HG03045 (cell line): ENCODE measurements around the gene NAT8L.
A peak's percentile ranks its signal among the peaks of the same experiment; 100 is the strongest.
"Not testable (repeated sequence)": the region's sequence is repeated elsewhere in the genome, so short reads cannot be mapped to it uniquely, and the experiment has no call there.

ENCODE experiments used
- ATAC-seq: cut with Tn5 transposase; IDR thresholded peaks from one replicate; pipeline ENCODE4 v1.9.1; 2021; ENCODE audit warnings: mild to moderate bottlenecking, moderate library complexity; ENCODE audit not compliant: unreplicated experiment

Gene NAT8L

DNA sequence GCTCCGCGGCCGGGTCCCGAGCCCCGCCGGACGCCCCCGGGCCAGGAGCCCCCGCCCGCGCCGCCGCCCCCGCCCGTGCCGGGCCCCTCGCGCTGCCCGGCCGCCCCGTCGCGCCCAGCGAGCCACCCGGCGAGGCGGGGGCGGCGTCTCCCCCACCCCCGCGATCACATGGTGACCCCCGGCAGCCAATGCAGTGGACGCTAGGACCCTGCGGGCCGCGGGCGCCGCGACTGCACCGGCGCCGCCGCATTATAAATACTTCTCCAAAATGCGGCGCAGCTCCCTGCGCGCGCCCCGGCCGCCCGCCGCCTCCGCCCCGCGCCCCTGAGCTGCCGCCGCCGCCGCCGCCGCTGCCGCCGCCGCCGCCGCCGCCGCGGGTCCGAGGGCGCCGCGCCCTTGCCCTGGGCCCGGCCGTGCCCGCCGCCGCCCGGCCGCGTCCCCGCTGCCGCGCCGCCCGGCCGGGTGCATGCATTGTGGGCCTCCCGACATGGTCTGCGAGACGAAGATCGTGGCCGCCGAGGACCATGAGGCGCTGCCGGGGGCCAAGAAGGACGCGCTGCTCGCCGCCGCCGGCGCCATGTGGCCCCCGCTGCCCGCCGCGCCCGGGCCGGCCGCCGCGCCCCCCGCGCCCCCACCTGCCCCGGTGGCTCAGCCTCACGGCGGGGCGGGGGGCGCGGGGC is at the start of gene NAT8L:
Gene NAT8L (plus strand): TSS at position 282 of the 680 bp plus-strand sequence. CDS start 185 bp downstream, at position 467.
- ATAC-seq, result no peak

GRCh38 chr4:2009651-2010233 is 49.4 kb upstream of the NAT8L start:
- no peak for ATAC-seq

DNA sequence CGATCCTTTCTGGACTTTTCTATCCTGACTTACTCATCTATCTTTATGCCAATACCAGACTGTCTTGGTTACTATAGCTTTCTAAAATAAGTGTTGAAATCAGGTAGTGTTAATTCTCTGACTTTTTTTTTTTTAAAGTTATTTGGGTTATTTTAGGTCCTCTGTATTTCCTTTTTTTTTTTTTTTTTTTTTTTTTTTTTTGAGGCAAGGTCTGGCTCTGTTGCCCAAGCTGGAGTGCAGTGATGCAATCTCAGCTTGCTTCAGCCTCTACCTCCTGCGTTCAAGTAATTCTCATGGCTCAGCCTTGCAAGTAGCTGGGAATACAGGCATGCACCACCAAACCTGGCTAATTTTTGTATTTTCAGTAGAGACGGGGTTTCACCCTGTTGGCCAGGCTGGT is 47.5 kb upstream of the NAT8L start:
- ATAC-seq, result no peak

DNA sequence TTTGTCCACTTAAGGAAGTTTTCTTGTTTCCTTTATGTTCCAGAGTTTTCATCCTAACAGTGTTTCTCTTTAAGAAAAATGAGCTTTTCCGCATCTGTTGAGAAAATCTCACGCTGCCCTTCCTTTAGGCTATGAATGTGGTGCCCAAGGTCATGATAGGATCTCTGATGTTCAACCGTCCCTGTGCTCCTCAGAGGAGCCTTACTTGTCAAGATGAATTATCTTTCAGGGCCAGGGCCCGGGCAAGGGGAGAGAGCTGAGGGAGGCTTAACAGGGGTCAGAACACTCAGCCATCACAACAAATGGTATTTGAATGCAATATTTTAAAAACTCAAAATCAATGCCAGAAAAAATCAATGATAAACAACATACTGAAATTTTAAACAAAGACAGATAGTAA is 44.1 kb upstream of the NAT8L start:
- no peak for ATAC-seq

GRCh38 chr4:2021358-2022018 is 37.6 kb upstream of the NAT8L start:
- ATAC-seq, result not testable (repeated sequence)

GRCh38 chr4:2024683-2025082 is 34.4 kb upstream of the NAT8L start:
- ATAC-seq, result no peak

DNA sequence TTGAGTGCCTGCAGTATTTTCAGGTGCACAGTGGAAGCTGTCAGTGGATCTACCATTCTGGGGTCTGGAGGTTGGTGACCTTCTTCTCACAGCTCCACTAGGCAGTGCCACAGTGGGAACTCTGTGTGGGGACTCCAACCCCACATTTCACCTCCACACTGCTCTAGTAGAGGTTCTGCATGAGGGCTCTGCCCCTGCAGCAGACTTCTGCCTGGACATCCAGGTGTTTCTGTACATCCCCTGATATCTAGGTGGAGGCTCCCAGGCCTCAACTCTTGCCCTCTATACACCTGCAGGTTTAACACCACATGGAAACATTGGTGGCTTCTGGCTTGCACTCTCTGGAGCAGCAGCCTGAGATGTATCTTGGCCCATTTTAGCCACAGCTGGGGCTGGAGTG is 33.3 kb upstream of the NAT8L start:
- ATAC-seq, result no peak

DNA sequence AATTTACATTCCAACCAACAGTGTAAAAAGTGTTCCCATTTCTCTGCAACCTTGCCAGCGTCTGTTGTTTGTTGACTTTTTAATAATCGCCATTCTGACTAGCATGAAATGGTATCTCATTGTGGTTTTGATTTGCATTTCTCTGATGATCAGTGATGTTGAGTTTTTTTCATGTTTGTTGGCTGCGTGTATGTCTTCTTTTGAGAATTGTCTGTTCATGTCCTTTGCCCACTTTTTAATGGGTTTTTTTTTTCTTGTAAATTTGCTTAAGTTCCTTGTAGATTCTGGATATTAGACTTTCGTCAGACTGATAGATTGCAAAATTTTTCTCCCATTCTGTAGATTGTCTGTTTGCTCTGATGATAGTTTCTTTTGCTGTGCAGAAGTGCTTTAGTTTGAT is 32.0 kb upstream of the NAT8L start:
- ATAC-seq, result not testable (repeated sequence)

GRCh38 chr4:2031161-2031560 is 28.0 kb upstream of the NAT8L start:
- ATAC-seq, result not testable (repeated sequence)

DNA sequence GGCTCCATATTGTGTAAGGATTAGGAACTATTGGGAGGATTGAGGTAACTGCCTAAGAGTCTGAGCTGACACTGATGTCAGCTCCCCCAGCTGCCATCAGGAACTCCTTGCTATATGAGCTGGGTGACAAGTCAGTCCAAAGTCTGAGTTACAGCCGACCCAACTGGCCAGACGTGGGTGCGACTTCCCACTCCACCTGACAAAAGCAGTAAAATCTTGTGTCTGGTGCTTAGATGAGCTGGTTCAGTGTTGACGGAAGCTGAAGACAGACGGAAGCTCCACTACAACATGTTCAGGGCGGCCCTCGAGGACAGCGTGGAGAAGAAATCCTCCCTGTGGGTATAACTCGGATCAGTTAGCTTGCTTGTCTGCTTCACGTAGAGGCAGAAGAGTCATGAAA is 22.8 kb upstream of the NAT8L start:
- no peak for ATAC-seq

- no peak for ATAC-seq
Measured at GRCh38 chr4:2036866-2037265, 22.3 kb upstream of the NAT8L start.

GRCh38 chr4:2040391-2041238 is 18.5 kb upstream of the NAT8L start:
- ATAC-seq, result no peak

GRCh38 chr4:2041239-2042130 is 17.6 kb upstream of the NAT8L start:
- peak; percentile 53 for ATAC-seq

- peak; percentile 15 for ATAC-seq
Measured at GRCh38 chr4:2042204-2042946, 16.8 kb upstream of the NAT8L start.

DNA sequence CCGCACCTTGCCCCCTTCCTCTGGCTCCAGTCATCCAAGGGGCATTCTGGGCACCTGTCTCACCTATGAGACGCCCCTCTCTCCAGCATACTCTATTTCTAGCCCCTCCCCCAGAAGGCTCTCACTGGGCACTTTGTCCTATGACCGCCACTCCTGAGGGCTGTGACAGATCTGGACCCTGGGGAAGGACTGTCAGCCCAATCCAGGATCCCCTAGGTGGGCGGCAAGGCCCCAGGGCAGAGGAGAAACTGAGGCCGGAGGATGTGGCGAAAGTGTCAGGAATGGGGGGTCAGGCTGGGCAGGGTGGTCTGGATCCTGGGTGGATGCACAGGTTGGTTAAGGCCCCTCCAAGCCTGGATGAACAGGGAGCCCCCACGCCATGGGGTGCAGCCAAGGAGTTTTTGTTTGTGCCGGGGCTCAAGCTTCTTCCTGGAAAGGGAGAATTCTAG is 16.2 kb upstream of the NAT8L start:
- no peak for ATAC-seq

- ATAC-seq, result no peak
Measured at GRCh38 chr4:2043396-2044118, 15.6 kb upstream of the NAT8L start.

GRCh38 chr4:2044119-2044485 is 15.0 kb upstream of the NAT8L start:
- ATAC-seq, result no peak

DNA sequence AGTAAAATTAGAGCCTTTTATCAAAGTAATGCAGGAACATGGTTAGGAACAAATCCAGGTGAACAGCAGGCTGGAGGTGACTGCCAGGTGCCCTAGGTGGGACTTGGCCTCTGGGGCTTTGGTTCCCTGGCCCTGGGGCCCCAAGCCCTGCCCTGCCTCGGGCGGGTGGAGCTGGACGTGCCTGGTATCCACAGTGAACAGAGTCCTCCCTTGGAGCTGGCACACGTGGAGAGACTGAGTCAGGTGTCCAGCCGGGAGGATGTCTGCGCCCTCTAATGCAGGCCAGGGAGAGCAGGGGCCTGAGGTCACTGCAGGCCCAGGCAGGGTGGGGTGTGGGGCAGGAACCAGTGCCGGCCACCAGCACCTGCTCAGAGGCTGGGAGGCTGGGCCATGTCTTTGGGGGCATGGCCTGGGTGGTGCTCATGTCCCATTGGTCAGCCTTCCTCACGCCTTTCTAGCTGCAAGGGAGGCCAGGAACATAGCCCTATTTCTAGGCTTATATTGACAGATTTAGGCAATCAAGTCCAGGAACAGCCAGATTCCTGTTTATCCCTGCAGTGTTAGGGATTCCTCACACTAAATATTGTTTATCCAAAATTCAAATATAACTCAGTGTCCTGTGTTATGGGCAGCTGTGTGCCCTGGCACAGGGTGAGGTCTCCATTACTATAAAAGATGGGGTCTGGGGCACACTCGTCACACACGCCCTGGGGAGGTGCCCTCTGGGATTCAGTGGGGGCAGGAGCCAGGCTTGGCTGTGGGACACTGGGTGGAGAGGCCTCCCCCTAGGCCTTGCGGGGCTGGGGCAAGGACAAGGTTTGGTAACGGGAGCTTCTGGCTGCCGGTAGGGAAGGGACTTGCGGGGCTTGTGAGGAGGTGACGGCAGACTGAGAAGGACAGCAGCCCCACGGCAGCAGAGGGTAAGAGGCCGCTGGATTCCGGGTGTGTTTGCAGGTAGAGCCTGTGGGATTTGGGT is 14.3 kb upstream of the NAT8L start:
- no peak for ATAC-seq
